ELR (cell line): ENCODE measurements around the gene GDNF.

Experiments
- DNase-seq: peaks from one replicate; pipeline ENCODE4 v3.0.0-alpha.2; 2015; ENCODE audit warnings: low read depth

GDNF gene

DNA sequence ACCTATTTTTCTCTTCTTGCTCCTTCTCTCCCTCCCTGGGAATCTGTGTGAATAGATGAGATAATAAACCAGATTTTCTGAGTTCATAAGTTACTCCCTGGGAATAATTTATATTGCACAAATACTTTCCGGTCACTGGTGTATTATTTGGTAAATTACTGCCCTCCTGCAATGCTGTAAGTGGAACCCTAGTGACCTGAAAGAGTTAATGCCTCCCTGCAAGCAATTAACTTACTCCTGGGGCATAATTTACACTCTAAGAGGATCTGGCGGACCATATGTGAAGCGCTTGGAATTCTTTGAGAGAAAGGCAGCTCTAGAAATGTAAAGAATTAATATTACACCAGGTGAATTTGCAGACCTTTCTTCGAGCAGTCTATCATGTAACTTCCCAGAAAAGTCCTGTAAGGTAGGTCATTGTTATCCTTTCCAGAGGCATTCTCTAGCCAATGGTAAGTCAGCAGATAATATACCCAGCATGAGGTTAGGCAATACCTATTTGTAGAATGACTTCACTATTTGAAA, 7.0 kb upstream of the GDNF start:
- no peak for DNase-seq

DNA sequence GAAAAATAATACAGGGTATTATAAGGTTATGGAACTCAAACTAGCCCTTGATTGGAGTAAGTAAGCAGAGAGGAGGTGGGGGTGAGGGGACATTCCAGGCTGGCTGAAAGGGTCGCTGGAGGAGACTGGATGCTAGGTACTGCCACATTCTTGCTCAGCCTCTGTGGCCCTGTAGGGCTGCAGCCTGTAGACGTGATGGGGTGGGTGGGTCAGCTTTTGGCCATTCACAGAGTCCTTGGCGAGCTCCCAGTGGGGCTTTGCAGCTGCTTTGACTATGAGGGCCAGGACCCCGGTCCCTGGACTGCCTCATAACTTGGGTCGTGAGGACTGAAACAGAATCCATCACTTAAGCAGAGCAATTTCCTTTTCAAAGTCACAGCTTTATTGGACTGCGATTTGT, 4.2 kb upstream of the GDNF start:
- no peak for DNase-seq

DNA sequence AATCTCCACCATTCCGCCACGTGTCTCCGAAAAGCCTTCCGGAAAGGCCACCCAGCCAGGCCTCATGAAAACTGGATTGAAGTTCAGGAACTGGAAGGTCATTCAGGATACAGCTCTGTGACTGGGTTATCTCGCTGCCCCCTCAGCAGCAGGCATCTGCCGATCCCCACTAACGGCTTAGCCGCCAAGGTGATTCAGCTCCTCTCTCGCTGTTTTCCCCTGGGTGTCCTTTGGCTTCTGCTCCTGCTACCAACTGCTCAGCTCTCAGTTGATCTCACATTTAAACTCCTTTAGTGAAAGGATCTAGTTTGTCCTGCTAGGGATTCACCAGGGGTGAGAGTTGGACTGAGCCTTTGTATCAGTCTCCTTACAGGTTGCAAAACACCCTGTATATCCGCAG, 2.2 kb upstream of the GDNF start:
- no peak for DNase-seq

DNA sequence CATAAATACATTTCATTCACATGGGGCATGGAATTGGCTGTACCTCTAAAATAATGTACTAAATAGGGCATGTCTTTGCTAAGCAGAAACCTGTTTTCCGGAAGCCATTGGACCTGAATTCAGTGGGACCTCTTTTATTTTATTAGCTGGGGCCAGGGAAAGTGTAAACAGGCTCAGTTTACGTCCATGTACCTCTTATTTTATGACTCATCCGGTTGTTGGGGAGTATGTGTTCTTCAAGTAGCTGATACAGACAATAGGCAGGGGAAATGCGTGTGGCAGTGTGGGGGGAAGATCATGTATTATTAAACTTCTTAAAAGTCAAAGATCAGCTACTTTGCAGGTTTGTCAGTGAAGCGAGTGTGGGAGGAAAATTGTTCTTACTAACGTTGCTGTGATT, 1.4 kb upstream of the GDNF start:
- peak; percentile 29 for DNase-seq

DNA sequence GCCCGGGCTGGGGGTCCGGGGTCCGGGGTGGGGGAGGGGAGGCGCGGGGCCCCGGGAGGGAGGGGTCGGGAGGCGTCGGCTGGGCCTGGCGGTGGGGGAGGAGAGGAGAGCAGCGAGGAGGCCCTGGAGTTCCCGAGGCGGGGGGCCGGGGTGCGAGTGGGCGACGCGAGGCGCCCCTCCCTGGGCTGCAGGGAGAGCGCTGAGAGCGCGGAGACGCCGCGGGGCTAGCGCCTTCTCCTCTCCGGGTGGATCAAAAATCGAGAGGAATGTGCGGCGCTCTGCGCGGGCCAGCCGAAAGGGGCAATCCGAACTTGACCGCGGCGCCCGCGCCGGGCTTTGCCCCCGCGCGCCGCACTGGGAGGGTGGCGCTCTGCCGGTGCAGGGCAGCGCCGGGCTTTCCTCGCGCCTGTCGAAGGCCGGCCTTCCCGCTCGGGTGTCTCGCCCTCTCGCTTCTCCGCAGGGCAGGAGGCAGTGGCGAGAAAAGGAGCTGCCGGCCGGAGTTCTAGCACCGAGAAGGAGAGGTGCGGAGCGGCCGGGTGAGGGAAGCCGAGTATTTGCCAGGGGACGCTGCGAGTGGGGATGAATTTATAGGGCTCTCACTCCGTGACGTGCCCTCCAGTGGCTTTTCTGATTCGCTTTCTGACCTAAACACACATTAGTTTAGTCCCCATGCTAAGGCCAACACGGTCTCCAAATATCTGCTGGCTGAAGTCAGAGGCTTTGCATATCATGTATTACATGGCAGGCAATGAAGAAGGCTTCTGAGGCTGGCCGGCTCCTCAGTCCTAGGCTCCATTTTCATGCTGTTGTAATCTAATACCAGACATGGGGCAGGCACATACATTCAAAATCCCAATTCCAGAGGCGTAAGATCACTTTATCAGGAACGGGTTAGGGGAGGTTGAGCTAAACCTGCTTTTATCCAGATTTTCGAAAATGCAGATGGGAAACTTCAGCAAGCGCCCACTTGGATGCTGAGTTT, 503 bp upstream of the GDNF start:
- peak; percentile 79 for DNase-seq

DNA sequence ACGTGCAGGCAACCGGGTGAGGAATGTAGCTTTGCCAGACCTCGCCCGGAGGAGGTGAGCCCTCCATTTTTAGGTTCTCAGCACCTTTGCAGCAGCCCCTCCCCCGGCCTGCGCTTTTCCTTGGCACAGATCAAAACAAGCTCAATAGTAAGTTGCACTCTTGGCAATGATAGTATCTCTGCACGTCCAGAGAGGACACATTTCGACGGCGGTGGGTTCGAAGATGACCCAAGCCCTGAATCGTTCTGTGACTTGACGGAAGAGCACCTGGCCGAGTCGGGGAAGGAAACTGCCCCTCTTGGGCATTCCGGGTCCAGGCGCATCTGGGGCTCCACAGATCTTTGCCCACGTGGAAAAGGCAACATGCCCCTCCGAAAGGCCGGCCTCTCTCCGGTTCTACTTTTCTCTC, 904 bp downstream of the GDNF start:
- peak; percentile 34 for DNase-seq

DNA sequence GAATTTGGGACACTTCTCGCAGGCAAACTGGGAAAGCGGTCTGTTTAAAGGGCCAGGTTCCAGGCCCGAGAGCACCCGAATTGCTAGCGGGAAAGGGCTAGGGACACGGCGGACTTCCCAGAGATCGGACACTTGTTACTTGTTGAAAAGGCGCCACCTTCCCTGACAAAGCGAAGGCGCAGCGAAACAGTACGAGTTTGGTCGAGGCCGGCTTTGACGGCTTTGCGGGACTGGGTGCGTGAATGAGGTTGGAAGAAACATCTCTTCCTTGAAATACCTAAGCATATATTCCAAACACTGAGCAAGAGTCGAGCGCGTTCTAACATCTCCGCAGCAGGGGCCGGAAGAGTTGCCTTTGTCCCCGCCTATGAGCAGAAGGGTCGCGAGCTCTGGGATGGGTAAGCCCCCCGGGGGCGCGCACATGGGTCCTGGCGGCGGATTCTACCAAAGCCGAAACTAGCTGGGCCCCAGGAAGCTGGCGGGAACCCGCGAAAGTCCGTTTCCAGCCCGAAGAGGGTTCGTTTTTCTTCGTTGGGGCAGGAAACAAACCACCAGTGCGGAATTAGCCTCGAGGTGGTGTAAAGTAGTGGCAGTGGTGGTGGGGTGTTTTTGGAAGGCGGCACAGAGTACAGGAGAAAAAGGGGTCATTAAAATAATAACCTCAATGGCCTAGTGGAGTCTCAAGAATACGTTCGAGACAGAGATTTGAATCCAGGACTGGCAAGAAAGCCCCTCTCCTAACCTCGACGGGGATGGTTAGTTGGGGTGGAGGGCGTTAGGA, 1.5 kb downstream of the GDNF start:
- DNase-seq: peak; percentile 80

DNA sequence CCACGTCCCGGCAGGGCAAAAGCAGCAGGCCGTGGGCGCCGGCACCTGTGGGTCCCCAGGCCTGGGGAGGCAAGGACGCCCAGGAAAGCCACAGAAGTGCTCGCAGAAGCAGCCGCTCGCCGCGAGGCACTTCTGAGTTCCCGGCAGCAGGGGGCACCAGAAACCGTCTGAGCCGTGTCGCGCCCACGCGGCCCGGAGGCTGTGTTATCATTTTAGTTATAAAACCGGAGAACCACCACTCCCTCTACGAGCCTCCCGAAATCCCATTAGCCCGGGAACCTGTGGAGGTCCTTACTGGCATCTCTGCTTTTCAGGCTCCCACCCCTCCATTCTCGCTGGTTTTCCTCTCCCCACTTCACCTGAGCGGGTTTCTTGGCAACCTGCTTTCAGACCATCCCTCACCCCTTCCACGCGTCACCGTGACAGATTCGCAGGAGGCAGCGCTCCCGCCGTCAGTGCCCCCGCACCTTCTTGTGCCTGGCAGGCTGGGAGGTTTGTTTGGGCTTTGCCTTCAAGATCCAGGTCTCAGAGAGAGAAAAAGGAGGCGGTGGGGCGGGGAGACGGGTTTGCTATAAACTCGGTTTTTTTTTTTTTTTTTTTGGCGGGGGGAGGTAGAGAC, 2.3 kb downstream of the GDNF start:
- DNase-seq: peak; percentile 87

DNA sequence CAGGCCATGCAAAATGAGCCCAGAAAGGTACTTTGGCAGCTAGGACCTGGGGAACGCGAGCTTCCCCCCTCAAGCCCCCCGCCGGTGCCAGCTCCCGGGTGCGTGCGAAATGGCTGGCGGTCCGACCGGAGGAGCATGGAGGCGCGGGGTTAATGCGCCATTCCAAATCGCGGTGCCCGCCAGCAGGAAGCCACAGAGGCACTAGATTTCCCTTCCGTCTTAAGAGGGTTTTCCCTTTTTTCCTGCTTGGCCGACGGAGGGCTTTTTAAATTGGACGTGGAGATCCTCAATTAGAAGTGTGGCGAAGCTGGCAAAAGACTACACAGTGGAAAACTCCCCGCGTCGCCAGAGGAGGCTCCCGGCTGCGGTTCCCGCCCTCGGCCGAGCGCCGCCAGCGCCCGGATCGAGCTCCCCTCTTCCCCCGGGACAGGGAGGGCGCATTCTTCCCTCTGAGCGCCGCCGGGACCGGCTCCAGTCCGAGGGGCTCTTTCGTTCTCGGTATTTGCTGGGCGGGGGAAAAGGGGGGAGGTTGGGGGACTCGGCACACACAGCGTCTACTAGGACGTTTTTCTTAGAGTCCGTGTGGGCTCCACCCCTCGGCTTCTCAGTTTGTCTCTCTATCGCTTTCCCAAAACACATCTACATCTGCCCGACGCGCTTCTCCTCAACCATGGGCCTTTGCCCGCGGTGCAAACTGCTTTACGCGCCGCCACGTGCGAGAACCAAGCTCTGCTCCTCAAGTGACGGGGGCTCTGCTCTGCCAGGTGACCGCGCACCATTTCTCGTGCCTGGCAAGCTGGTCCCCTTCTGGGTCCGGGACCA, 3.0 kb downstream of the GDNF start:
- DNase-seq: peak; percentile 76

DNA sequence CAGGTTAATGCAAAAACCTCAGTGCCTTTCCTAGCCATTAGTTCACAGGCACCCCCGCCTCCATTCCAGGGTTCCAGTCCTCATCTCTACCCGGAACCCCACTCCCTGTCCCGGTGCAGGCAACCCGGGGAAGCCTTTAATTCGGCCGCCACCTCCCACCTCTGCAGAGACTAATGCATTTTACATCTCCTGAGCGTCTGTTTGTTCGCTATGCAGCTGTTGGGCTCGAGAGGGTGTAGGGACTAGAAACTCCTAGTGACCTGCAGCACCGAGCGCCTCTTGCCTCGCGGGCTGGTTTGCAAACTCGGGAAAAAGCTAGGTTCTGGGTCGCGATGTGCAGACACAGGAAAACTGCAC, 3.6 kb downstream of the GDNF start:
- DNase-seq: no peak

DNA sequence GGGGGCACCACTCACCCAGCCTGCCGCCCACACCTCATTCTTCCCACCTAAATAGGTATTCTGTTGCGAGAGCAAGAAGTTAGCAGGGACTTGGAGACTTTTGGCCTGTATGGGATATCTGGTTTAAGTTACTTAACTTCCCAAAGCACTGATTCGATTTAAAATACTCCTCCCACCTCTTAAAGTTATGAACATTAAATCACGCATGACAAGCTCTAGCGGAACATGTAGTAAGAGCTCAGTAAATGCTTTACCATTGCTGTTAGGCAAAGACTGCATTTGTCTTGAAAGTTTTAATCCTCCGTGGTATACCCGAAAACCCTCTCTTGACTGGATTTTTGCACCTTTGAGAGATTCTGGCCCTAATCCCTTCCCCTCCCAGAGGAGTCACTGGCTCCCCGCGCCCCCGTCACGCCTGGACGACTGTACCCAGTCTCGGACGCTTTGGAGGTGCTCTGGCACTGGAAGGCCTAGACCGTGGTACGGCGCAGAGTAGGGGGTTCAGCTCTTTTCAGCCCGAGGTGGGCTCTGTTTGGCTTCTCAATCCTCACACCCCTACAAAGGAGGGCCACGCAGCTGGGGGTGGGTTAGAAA, 4.4 kb downstream of the GDNF start:
- no peak for DNase-seq

DNA sequence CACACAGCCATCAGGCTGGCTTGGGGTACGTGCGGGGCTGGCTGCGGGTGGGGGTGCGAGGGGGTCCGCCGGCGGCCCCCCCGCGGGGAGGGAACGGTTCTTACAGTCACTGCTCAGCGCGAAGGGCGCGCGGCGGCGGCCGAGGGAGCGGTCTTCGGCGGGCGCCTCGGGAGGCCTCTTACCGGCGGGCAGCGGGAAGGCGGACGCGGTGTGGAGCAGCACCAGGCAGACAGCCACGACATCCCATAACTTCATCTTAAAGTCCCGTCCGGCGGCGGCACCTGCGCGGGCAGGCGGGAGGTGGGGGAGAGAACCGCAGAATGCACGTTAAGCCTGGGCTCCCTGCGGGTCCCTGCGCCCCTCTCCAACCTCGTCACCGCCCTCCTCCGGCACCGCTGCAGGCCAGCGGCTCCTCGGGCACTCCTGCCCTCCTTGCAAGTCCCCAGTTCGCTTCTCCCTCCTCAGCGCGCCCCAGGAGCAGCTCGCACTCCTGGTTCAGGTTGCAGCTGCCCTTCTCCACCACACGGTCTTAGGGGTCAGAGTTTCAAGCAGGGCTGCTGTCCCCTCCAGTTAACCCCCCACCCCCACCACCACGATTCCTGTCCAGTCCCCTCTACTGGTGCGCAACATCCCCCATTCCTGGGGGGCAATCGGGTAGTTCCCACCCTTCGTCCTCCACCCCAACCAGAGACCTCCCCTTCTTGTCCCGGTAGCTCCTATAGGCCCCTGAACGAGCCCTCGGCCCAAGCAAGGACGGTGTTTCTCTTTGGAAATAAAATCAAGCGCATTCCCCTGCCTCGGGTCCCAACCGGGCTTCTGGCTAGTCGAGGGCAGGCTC, 5.1 kb downstream of the GDNF start:
- DNase-seq: no peak

DNA sequence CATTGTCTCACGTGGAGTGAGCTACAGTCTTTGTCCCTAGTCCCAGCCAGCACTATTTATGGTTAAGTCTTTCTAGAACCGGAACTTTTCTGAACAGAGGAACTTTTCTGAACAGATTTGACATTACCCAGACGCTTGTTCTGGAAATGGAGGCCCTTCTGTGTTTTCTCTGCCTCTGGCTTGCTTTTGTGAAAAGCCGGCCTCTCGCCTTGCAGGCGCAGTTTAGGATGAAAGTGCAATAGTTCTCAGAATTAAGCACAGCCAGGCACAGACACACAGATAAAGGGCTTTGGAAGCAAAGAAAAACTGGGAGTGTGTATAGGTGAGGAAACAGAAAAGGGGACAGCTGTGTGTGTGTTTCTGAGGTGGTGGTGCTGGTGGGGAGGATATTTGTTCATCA, 5.9 kb downstream of the GDNF start:
- DNase-seq: no peak

DNA sequence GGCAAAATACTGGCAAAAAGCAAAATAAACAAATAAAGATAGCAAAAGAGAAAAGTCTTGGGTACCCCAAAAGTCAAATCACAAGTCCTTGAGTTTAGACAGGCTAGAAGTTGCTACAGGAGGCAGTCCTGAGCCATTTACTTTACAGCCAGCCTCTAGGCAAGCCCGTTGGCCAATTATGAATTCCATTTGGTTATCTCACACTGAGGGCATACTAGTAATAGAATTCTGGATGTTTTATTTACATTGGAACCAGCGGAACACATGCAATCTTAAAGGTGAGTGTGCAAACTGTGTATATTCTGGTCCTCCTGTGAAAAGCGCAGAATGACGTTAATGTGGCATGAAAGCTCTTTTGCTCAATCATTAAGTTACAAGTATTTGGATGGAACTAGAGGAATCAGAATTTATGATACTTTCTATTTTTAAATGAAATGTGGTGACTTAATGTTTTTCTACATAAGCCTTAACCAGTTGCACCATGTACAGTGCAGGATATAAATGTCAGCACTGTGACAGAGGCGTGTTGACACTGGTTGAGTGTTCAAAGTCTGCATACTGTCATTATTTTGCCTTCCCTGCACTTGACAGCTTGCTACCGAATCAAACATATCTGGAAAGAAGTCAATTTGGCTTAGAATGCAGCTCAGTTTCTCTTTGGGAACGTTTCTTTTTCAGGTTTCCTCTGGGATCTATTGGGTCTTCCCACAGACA, 7.9 kb downstream of the GDNF start:
- peak; percentile 51 for DNase-seq

DNA sequence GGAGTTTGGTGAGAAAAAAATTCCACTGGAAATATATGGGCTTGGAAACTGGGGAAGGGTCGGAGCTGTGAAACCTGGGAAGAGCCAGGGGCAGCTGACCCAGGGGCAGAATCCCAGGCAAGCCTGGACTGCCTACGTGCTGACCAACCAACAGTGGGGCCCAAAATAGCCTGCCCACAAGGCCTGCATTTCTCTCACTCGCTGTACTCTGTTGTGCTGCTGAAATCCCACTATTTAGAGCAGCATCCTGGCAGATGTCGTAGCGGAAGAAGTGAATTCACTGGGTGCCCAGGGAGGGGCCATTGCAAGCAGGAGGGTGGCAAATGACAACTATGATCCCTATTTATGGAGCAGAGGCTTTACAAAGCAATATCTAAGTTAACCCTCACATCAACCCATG, 9.5 kb downstream of the GDNF start:
- DNase-seq: no peak

DNA sequence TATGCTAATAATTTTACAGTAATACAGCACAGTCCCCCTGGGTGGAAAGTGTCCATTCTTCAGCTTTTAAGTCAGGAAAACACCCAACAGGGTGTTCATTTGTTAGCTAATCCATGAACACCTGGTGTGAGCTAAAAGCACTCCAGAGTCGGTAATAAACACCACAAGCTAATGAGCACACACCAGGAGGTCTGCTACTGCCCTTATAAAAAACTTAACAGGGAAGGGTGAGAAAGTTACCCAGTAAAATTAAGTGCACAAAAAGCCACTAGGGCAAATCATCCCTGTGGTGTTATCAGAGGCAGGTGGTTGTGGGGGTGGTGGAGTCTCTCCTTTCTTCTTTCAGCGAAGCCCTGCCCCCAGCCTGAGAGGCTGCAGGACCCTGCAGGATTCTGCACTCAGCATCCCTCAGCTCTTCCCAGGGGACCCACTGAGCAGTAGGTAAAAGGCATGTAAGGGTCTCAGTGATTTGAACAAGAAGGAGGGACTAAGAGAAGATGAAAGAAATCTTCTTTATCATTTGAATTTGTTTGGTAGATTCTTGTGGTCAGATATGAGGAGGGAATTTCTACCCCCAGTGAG, 14.4 kb downstream of the GDNF start:
- no peak for DNase-seq

DNA sequence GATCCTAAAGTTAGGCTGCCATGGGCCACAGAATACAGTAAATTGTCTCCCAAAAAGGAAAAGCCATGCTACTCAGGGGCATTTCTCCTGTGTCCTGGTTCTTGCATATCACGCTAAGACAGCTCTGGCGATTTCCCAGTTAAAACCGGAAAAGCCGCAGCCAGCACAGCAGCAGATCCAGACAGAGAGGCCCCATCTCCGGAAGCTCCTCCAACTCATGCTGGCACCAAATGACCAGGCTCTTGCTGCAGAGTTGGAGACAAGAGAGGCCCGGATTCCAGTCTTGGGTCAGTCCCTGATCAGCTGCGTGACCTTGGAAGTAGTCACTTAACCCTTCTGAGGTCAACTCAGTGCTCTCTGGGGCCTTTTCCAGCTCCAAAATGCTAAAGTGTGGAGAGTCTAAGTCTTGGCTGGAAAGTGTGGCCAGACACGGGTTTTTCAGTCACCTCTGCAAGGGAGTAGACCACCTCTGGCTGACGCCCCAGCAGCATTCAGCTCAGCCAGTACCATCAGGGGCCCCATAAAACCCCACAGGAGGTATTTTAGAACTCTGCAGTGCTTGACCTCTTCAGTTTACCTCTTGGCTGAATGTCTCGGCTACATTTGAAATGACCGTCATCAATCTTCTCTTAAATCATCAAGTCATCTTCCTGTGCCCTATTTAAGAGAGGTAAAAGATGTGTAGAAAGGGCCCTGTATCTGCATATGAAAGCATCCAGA, 16.2 kb downstream of the GDNF start:
- no peak for DNase-seq

DNA sequence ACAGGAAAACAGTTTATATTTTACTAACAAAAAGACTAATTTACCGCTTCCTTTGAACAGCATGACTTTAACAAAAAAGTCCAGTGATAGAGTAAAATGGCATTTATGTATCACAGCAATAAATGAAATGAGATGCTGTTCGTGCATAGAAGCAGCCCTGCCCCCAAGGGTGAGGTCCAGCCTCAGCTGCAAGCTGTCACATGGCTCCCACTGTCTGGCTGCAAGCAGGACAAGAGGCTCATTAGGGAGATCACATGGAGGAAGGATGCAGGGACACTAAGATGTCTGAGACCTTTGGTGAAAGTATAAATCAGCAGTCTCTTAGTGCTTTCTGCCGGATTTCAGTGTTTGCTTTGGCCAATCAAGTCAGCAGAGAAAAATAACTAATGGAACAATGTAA, 23.0 kb downstream of the GDNF start:
- DNase-seq: peak; percentile 27

DNA sequence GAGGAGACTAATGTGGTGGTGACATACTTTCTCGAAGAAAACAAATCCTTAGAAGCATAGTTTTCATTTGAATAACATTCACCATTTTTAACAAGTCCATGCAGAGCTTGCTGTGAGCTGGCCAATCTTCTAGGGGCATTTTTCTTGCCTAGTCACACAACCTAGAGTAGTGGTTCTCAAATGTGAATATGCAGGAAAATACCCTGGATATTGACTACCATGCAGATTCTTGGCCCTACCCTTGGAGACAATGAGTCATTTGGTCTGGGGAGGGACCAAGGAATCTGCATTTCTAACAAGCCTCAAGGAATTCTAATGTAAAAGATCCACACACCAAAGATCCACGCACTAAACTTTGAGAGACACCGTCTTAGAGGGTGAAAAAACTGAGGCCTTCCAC, 23.5 kb downstream of the GDNF start:
- DNase-seq: no peak
